ENCODE results near the gene LPAR1. TPM values are rescaled to one million over a fixed set of nuclear protein-coding genes. Genes with fewer than 3 reads are reported as not detected.

Gene LPAR1
- total and polyA plus RNA-seq, 2 of the 8 experiments (the other 6 are each of a cell fraction or from before 2014, with no cell fraction given) = 3.4 to 5.1 TPM

GRCh38 chr9:110900917-110901316 is 137.4 kb downstream of the LPAR1 start:
- Histone ChIP-seq H2BK20ac (ENCODE audit: low read length) (no peak overlapping the region), H3K27ac (ENCODE audit: low read depth, low read length) (no peak overlapping the region), H4K91ac (replicated peaks; ENCODE audit: insufficient read length, low read length) (no peak overlapping the region), H2AFZ (ENCODE audit: low read length) (no peak overlapping the region), H2AK5ac (ENCODE audit: low read depth, low read length) (no peak overlapping the region), H2BK120ac (replicated peaks; ENCODE audit: low read depth, low read length) (no peak overlapping the region), H3K27me3 (replicated peaks in 1 of 4; ENCODE audit: control insufficient read depth in 3 of 4, extremely low read depth in 1 of 4, insufficient read depth in 3 of 4, low read length in 3 of 4) (no peaks in the 10 kb centered on the region), H3K23ac (ENCODE audit: insufficient read length) (no peak overlapping the region), H3K56ac (replicated peaks; ENCODE audit: insufficient read length, low read depth, low read length) (no peak overlapping the region), H2BK5ac (ENCODE audit: low read depth, low read length) (no peak overlapping the region), H3K23me2 (ENCODE audit: low read depth, low read length) (no peaks in the 10 kb centered on the region), H4K8ac (ENCODE audit: extremely low read depth, insufficient read depth, low read length) (no peak overlapping the region), H3K79me1 (ENCODE audit: low read depth, low read length) (no peaks in the 10 kb centered on the region), H3K36me3 (ENCODE audit: control insufficient read depth in 2 of 4, insufficient read depth in 4 of 4, low read length in 3 of 4) (no peaks in the 10 kb centered on the region), H2BK12ac (ENCODE audit: low read depth, low read length) (no peak overlapping the region), H3K4me1 (replicated peaks in 1 of 4; ENCODE audit: control insufficient read depth in 3 of 4, insufficient read depth in 4 of 4, low read length in 3 of 4) (no peaks in the 10 kb centered on the region), H3K9ac (replicated peaks in 1 of 4; ENCODE audit: extremely low read depth in 1 of 4, low read depth in 3 of 4, low read length in 3 of 4) (no peak overlapping the region), H2BK15ac (ENCODE audit: low read length) (no peak overlapping the region), H3K4me3 (ENCODE audit: extremely low read depth in 1 of 4, insufficient read depth in 2 of 4, low read depth in 3 of 4, low read length in 4 of 4) (no peak overlapping the region), H3K79me2 (ENCODE audit: control insufficient read depth in 1 of 2, insufficient read depth in 2 of 2, low read length in 2 of 2) (no peaks in the 10 kb centered on the region), H4K20me1 (replicated peaks in 1 of 2; ENCODE audit: control insufficient read depth in 1 of 2, insufficient read depth in 2 of 2, low read length in 2 of 2) (no peaks in the 10 kb centered on the region), H4K5ac (ENCODE audit: insufficient read length, low read depth, low read length) (no peak overlapping the region), H3K18ac (ENCODE audit: extremely low read depth, low read length) (no peak overlapping the region), H3K14ac (ENCODE audit: insufficient read length) (no peak overlapping the region), H3K4ac (replicated peaks; ENCODE audit: insufficient read length, low read depth, low read length) (no peak overlapping the region), H3K4me2 (ENCODE audit: insufficient read depth in 1 of 2, low read depth in 2 of 2, low read length in 2 of 2) (no peak overlapping the region), H3K9me3 (ENCODE audit: insufficient read depth in 2 of 2, low read depth in 1 of 2, low read length in 1 of 2) (peaks cover 0 to 4% of the 10 kb centered on the region in 2 experiments; a peak in 1 of 4 replicates)
- ChIA-PET CTCF (ENCODE audit: partially characterized antibody) (no interaction called here), POLR2A (ENCODE audit: partially characterized antibody) (no interaction called here)
- 90% methylated on average over 6 of the region's 6 CpGs; no CpG with 5 or more reads in 1 of the 2 experiments for WGBS, 2 experiments (ENCODE audit: extremely low coverage in 1 of 2, insufficient coverage in 1 of 2, insufficient read length in 1 of 2, insufficient replicate concordance in 2 of 2, low coverage in 1 of 2, low lambda C conversion rate in 2 of 2, missing lambda C conversion rate in 1 of 2)
- no peak for FAIRE-seq
- no peak for DNase-seq (ENCODE audit: low read depth in 1 of 2, low spot score in 2 of 2)
- TF ChIP-seq SP4 (IDR thresholded peaks at IDR 0.05; ENCODE audit: low read length) (no peak), BRCA1 (IDR thresholded peaks at IDR 0.05; ENCODE audit: low read depth, low read length) (no peak), BCL11A (IDR thresholded peaks at IDR 0.05; ENCODE audit: low read depth in 2 of 2, low read length in 2 of 2) (no peak), ZNF274 (IDR thresholded peaks at IDR 0.05; ENCODE audit: borderline replicate concordance, extremely low read depth, low read length) (no peak), GABPA (IDR thresholded peaks at IDR 0.05; ENCODE audit: borderline replicate concordance, insufficient read depth, low read length) (no peak), POLR2A (IDR thresholded peaks at IDR 0.05; ENCODE audit: control extremely low read depth in 1 of 2, low read depth in 2 of 2, low read length in 2 of 2) (no peak), SP2 (IDR thresholded peaks at IDR 0.05; ENCODE audit: low read length) (no peak), SIN3A (conservative IDR thresholded peaks at IDR 0.05 in 1 of 2, IDR thresholded peaks at IDR 0.05 in 1 of 2; ENCODE audit: low read depth in 1 of 2, low read length in 2 of 2) (no peak), TBP (IDR thresholded peaks at IDR 0.05; ENCODE audit: low read depth, low read length) (no peak), RNF2 (IDR thresholded peaks at IDR 0.05; ENCODE audit: borderline replicate concordance, low read depth, low read length, missing control alignments, poor library complexity, severe bottlenecking) (no peak), KDM5A (IDR thresholded peaks at IDR 0.05; ENCODE audit: low read length) (no peak), JUND (IDR thresholded peaks at IDR 0.05; ENCODE audit: low read length) (no peak), HDAC6 (IDR thresholded peaks at IDR 0.05; ENCODE audit: low read depth, low read length) (no peak), USF2 (IDR thresholded peaks at IDR 0.05; ENCODE audit: low read length) (no peak)
